OCI-M2 (cell line): ENCODE measurements around the gene CKLF.
"Not testable (repeated sequence)": the region's sequence is repeated elsewhere in the genome, so short reads cannot be mapped to it uniquely, and the experiment has no call there.

Experiments used
- DNase-seq: peaks from one replicate; lab custom pipeline; 2025; ENCODE audit not compliant: unreplicated experiment; lab: John Stamatoyannopoulos, UW

The CKLF gene

GRCh38 chr16:66566051-66566901 is 13.9 kb downstream of the CKLF start, which contains the start of gene CMTM1:
Gene CMTM1, plus strand, starts transcription at chr16:66566439. Its CDS starts 75 bp downstream, at chr16:66566514.
- DNase-seq: no peak

- not testable (repeated sequence) for DNase-seq
Observed at GRCh38 chr16:66567270-66567669, 14.9 kb downstream of the CKLF start.

GRCh38 chr16:66568355-66568754 is 16.0 kb downstream of the CKLF start:
- no peak for DNase-seq

- DNase-seq: no peak
Observed at GRCh38 chr16:66569131-66569530, 16.8 kb downstream of the CKLF start.

- DNase-seq: no peak
Observed at GRCh38 chr16:66569827-66570405, 17.5 kb downstream of the CKLF start.

GRCh38 chr16:66572356-66572755 is 20.0 kb downstream of the CKLF start:
- DNase-seq: no peak

- DNase-seq: no peak
Observed at GRCh38 chr16:66574081-66574480, 21.7 kb downstream of the CKLF start.

- DNase-seq: no peak
Observed at GRCh38 chr16:66574531-66574930, 22.2 kb downstream of the CKLF start.

GRCh38 chr16:66575060-66575459 is 22.7 kb downstream of the CKLF start:
- DNase-seq: no peak

GRCh38 chr16:66576296-66576695 is 23.9 kb downstream of the CKLF start:
- DNase-seq: no peak

- no peak for DNase-seq
Observed at GRCh38 chr16:66578651-66579531, 26.5 kb downstream of the CKLF start, which contains the start of gene CMTM2. Gene CMTM2, plus strand, starts transcription at chr16:66579463. Its CDS starts 145 bp downstream, at chr16:66579608.

- no peak for DNase-seq
Observed at GRCh38 chr16:66580605-66581209, 28.3 kb downstream of the CKLF start.

- no peak for DNase-seq
Observed at GRCh38 chr16:66581246-66581952, 29.0 kb downstream of the CKLF start.

GRCh38 chr16:66585481-66586239 is 33.3 kb downstream of the CKLF start:
- no peak for DNase-seq

GRCh38 chr16:66587881-66588600 is 35.7 kb downstream of the CKLF start:
- DNase-seq: no peak

GRCh38 chr16:66588981-66589713 is 36.8 kb downstream of the CKLF start:
- DNase-seq: no peak

- DNase-seq: no peak
Observed at GRCh38 chr16:66590322-66590721, 37.9 kb downstream of the CKLF start.

- DNase-seq: no peak
Observed at GRCh38 chr16:66591018-66591417, 38.6 kb downstream of the CKLF start.
